ENCODE measurements around the gene KCNMB2. TPM values are rescaled to one million over a fixed set of nuclear protein-coding genes. Genes with fewer than 3 reads are reported as not detected.

The KCNMB2 gene
- total RNA-seq, 4 donors from 2014 or later, result not detected

DNA sequence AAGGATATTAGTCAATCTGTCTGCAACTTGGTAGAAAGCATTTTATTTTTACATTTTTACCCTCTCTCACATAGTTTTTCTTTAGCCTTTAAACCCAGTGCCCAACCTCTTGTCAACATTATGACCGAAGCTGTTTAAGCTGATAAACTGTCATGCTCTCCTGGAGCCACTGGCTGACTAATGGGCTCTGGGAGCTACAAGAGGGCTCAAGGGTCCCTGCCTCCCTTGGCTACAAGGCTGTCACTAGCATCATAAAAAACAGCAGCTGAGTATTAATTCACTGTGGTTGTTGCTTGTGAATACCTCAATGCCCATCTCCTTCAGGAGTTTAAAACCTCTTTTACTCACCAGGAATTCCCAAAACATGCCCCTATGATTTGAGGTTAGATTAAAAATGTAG is 297.5 kb downstream of the KCNMB2 start:
- no peak for ATAC-seq
- Histone ChIP-seq H3K4me1 (no peaks in the 10 kb centered on the region), H3K27ac (no peak overlapping the region), H3K36me3 (no peaks in the 10 kb centered on the region), H3K4me3 (no peak overlapping the region), H3K9me3 (no peaks in the 10 kb centered on the region), H3K27me3 (no peaks in the 10 kb centered on the region)
- TF ChIP-seq POLR2A (IDR thresholded peaks at IDR 0.05), result no peak
- TF ChIP-seq, protein P1, sequence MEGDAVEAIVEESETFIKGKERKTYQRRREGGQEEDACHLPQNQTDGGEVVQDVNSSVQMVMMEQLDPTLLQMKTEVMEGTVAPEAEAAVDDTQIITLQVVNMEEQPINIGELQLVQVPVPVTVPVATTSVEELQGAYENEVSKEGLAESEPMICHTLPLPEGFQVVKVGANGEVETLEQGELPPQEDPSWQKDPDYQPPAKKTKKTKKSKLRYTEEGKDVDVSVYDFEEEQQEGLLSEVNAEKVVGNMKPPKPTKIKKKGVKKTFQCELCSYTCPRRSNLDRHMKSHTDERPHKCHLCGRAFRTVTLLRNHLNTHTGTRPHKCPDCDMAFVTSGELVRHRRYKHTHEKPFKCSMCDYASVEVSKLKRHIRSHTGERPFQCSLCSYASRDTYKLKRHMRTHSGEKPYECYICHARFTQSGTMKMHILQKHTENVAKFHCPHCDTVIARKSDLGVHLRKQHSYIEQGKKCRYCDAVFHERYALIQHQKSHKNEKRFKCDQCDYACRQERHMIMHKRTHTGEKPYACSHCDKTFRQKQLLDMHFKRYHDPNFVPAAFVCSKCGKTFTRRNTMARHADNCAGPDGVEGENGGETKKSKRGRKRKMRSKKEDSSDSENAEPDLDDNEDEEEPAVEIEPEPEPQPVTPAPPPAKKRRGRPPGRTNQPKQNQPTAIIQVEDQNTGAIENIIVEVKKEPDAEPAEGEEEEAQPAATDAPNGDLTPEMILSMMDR (IDR thresholded peaks at IDR 0.05 in 4 of 5, conservative IDR thresholded peaks at IDR 0.05 in 1 of 5), result no peak
- no peak for DNase-seq
- in situ Hi-C loops (cut with MboI; ENCODE audit: low sequenced_read_pairs in 4 of 4), result no loop called here
- intact Hi-C loops (cut with DNase I; ENCODE audit: low total_unique reads), result no loop called here

DNA sequence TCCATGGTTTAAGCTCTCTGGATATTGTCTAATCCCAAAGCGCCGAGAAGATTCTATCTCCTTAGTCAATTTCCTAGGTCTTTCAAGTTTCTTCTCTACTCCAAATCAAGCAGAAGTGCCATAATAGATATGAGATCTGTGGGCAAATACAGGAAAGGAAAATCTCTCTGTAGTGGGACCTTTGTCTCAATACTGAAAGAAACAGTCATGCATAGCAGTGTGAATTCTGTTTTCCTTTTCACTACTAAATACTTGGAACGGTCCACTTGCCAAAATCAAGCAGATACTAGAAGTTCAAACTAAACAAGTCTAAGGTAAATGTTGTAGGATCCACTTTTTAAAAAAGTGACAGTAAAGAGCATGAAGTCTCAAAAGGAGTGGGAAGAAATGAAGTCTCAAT is 298.8 kb downstream of the KCNMB2 start:
- DNase-seq (no peak), ATAC-seq (no peak)
- in situ Hi-C loops (cut with MboI; ENCODE audit: low sequenced_read_pairs in 4 of 4) (no loop called here), intact Hi-C loops (cut with DNase I; ENCODE audit: low total_unique reads) (no loop called here)
- H3K36me3 ChIP-seq, result no peaks in the 10 kb centered on the region
- TF ChIP-seq, protein P1 (IDR thresholded peaks at IDR 0.05 in 4 of 5, conservative IDR thresholded peaks at IDR 0.05 in 1 of 5), result no peak
- TF ChIP-seq POLR2A (IDR thresholded peaks at IDR 0.05), result no peak
- no peaks in the 10 kb centered on the region for H3K27me3 ChIP-seq
- no peak overlapping the region for H3K4me3 ChIP-seq
- H3K4me1 ChIP-seq, result no peaks in the 10 kb centered on the region
- no peak overlapping the region for H3K27ac ChIP-seq
- no peaks in the 10 kb centered on the region for H3K9me3 ChIP-seq

DNA sequence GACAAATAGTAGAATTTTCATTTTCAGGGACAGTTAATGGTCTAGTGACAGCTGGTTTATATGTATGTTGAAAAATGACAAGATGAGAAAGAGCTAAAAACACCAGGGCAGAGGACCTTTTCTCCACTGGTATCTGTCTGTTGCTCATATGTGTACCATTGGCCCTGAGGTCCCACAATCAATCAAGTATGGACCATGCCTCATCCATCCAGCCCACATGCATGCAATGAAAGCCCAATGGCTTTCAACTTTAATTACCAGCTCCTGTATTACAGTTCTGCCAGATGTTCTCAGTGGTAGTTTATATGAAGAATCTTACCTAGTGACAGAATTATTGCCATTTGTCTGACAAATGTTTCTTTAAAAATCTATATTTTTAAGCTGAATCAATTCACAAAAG is 301.3 kb downstream of the KCNMB2 start:
- Histone ChIP-seq H3K27ac (no peak overlapping the region), H3K36me3 (no peaks in the 10 kb centered on the region), H3K27me3 (no peaks in the 10 kb centered on the region), H3K4me1 (no peaks in the 10 kb centered on the region), H3K9me3 (no peaks in the 10 kb centered on the region), H3K4me3 (no peak overlapping the region)
- intact Hi-C loops (cut with DNase I; ENCODE audit: low total_unique reads) (no loop called here), in situ Hi-C loops (cut with MboI; ENCODE audit: low sequenced_read_pairs in 4 of 4) (no loop called here)
- ATAC-seq, result no peak
- TF ChIP-seq, protein P1 (IDR thresholded peaks at IDR 0.05 in 4 of 5, conservative IDR thresholded peaks at IDR 0.05 in 1 of 5), result no peak
- TF ChIP-seq POLR2A (IDR thresholded peaks at IDR 0.05), result no peak
- DNase-seq, result no peak

DNA sequence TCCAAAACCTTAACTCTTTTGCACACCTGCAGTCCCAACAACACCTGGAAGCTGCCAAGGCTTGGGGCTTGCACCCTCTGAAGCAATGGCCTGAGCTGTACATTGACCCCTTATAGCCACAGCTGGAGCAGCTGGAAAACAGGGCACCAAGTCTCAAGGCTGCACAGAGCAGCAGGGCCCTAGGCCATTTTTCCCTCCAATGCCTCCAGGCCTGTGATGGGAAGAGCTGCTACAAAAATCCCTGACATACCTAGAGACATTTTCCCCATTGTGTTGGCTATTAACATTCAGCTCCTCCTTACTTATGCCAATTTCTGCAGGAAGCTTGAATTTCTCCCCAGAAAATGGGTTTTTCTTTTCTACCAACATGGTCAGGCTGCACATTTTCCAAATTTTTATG is 304.4 kb downstream of the KCNMB2 start:
- TF ChIP-seq, protein P1 (IDR thresholded peaks at IDR 0.05 in 4 of 5, conservative IDR thresholded peaks at IDR 0.05 in 1 of 5), result no peak
- TF ChIP-seq POLR2A (IDR thresholded peaks at IDR 0.05), result no peak
- no peaks in the 10 kb centered on the region for H3K36me3 ChIP-seq
- no peaks in the 10 kb centered on the region for H3K27me3 ChIP-seq
- DNase-seq (no peak), ATAC-seq (no peak)
- H3K4me3 ChIP-seq, result no peak overlapping the region
- H3K9me3 ChIP-seq, result no peaks in the 10 kb centered on the region
- H3K4me1 ChIP-seq, result no peaks in the 10 kb centered on the region
- intact Hi-C loops (cut with DNase I; ENCODE audit: low total_unique reads) (no loop called here), in situ Hi-C loops (cut with MboI; ENCODE audit: low sequenced_read_pairs in 4 of 4) (no loop called here)
- no peak overlapping the region for H3K27ac ChIP-seq

DNA sequence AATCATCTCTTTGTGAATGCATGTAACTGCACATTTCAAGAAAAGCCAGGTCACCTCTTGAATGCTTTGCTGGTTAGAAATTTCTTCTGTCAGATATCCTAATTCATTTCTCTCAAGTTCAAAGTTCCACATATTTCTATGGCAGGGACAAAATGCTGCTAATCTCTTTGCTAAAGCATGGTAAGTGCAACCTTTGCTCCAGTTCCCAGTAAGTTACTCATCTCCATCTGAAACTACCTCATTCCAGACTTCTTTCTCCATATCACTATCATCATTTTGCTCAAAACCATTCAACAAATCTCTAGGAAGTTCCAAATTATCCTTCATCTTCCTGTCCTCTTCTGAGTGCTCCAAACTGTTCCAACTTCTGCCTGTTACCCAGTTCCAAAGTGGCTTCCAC is 304.8 kb downstream of the KCNMB2 start:
- no peak overlapping the region for H3K4me3 ChIP-seq
- TF ChIP-seq, protein P1 (IDR thresholded peaks at IDR 0.05 in 4 of 5, conservative IDR thresholded peaks at IDR 0.05 in 1 of 5), result no peak
- no peak for TF ChIP-seq POLR2A (IDR thresholded peaks at IDR 0.05)
- no peaks in the 10 kb centered on the region for H3K36me3 ChIP-seq
- H3K4me1 ChIP-seq, result no peaks in the 10 kb centered on the region
- H3K27me3 ChIP-seq, result no peaks in the 10 kb centered on the region
- intact Hi-C loops (cut with DNase I; ENCODE audit: low total_unique reads) (no loop called here), in situ Hi-C loops (cut with MboI; ENCODE audit: low sequenced_read_pairs in 4 of 4) (no loop called here)
- ATAC-seq (no peak), DNase-seq (no peak)
- H3K9me3 ChIP-seq, result no peaks in the 10 kb centered on the region
- H3K27ac ChIP-seq, result no peak overlapping the region

Measured in gastrocnemius medialis (tissue), 4 donors.